Fibroblast of lung (primary cell): ENCODE data around the gene CXCL12.

Source experiments
- CTCF ChIP-seq, 2 donors: IDR thresholded peaks in 1 of 2; conservative IDR thresholded peaks in 1 of 2; 1 replicate in 1 of 2; 2 replicates in 1 of 2; pipeline ENCODE4 v1.5.1; 2011 to 2012; ENCODE audit warnings: low read length in 2 of 2, control low read depth in 1 of 2, inconsistent platforms in 1 of 2, low read depth in 1 of 2, mild to moderate bottlenecking in 1 of 2
- EZH2 ChIP-seq: IDR thresholded peaks from 2 replicates; pipeline ENCODE4 v1.5.1; 2012; ENCODE audit warnings: low read length, control low read depth, mild to moderate bottlenecking; ENCODE audit errors: missing control alignments

- TF ChIP-seq EZH2 (no peak), CTCF (conservative IDR thresholded peaks at IDR 0.05 in 1 of 2, IDR thresholded peaks at IDR 0.05 in 1 of 2; ENCODE audit: low read depth in 1 of 2, low read length in 2 of 2) (no peak)
These were observed 41.1 kb downstream of the CXCL12 start for GRCh38 chr10:44343843-44344242.
